GM06990 (cell line): ENCODE measurements around the gene CERS6.
"Not testable (repeated sequence)": the region's sequence is repeated elsewhere in the genome, so short reads cannot be mapped to it uniquely, and the experiment has no call there.

Experiments used
- DNase-seq: peaks from one replicate; pipeline ENCODE4 v3.0.0-alpha.2; 2011; ENCODE audit not compliant: insufficient read length; ENCODE audit errors: extremely low read depth
- H3K27me3 ChIP-seq: replicated peaks from 2 replicates; pipeline ENCODE4 v1.6.0; 2011; ENCODE audit warnings: low read length; ENCODE audit not compliant: control insufficient read depth, insufficient read depth
- H3K36me3 ChIP-seq: 2 replicates; pipeline ENCODE4 v1.5.1; 2011; ENCODE audit warnings: low read length; ENCODE audit not compliant: control insufficient read depth, insufficient read depth
- H3K4me3 ChIP-seq: replicated peaks from 2 replicates; pipeline ENCODE4 v1.5.1; 2011; ENCODE audit warnings: low read depth, mild to moderate bottlenecking, control low read depth, low read length
- CTCF ChIP-seq: IDR thresholded peaks from 2 replicates; pipeline ENCODE4 v1.5.1; 2011; ENCODE audit warnings: low read length, control low read depth, mild to moderate bottlenecking, inconsistent platforms; ENCODE audit not compliant: insufficient read depth, poor library complexity, severe bottlenecking

Gene CERS6

DNA sequence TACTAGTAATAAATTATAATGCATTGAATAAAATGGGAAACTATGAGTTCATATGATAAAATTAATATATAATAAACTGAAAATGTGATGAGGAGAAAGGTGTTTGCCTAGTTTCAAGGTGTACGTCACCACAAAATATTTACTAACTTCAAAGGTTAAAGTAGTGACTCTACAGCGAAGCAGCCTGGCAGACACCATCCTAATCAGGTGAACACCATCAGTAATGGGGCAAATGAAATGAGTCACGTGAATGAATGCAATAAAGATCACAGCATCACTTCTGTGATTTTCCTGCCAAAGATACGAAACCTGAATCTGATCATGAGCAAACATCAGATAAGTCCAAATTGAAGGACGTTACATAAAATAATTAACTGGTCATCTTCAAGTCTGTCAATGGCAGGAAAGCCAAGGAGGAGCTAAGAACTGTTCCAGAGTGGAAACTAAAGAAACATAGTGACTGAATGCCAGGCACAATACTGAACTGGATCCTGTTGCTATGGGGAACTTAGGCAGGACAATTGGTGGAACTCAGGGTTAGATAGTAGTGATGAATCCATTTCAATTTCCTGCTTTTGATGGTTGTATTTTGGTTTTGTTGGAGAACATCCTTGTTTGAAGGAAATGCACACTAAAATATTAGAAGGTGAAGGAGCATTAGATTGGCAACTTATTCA is 334.3 kb downstream of the CERS6 start:
- Histone ChIP-seq H3K27me3 (no peaks in the 10 kb centered on the region), H3K36me3 (no peaks in the 10 kb centered on the region), H3K4me3 (no peak overlapping the region)
- DNase-seq: no peak
- TF ChIP-seq CTCF: no peak

DNA sequence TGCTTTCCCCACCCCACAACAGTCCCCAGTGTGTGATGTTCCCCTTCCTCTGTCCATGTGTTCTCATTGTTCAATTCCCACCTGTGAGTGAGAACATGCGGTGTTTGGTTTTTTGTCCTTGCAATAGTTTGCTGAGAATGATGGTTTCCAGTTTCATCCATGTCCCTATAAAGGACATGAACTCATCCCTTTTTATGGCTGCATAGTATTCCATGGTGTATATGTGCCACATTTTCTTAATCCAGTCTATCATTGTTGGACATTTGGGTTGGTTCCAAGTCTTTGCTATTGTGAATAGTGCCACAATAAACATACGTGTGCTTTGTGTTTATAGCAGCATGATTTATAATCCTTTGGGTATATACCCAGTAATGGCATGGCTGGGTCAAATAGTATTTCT is 335.1 kb downstream of the CERS6 start:
- not testable (repeated sequence) for DNase-seq, H3K27me3 ChIP-seq, H3K36me3 ChIP-seq, H3K4me3 ChIP-seq

DNA sequence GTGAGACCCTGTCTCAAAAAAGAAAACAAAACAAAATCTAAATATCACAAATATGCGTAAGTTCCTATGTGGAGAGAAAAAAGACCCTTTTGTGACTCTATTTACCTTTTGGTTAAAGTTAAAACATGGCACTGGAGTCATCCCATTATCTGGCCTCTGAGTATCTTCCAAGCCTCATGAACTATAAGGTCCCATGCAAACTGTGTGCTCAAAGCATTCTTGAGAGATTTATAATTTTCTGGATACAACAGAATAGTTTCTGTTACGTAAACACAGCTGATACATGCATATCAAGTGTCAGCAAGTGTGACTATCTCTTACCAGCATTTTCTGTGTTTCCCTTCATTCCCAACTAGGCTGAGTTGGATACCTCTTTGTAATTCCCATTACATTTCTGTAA is 337.5 kb downstream of the CERS6 start:
- TF ChIP-seq CTCF: no peak
- DNase-seq: no peak
- H3K27me3 ChIP-seq: no peaks in the 10 kb centered on the region
- H3K4me3 ChIP-seq: no peak overlapping the region
- H3K36me3 ChIP-seq: no peaks in the 10 kb centered on the region

- DNase-seq: no peak
- TF ChIP-seq CTCF: no peak
- H3K4me3 ChIP-seq: no peak overlapping the region
- H3K36me3 ChIP-seq: no peaks in the 10 kb centered on the region
- H3K27me3 ChIP-seq: no peaks in the 10 kb centered on the region; the same call in 1 of the 2 replicates
Observed at GRCh38 chr2:168794968-168795367, 338.9 kb downstream of the CERS6 start.

DNA sequence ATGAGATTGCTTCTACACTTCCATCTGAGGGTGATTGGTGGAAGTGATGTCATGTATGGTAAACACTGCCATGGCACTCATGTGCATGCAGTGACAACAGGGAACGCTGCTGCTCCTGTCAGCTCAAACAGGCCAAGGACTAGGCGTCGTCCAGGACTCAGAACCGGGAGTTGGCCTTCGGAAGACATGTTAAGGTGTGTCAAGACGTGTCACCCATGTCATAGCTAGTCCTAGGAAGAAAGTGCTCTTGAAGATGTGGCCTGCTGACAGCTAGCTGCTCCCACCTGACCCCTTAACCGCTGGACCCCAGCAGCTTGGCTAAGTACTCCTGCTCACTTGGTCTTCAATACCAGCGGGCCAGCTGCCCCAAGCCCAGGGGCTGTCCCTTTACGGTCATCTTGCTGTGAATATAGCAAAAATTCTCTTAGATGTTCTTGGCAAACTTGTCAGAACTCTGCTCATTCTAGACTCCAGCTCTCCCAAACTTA is 340.1 kb downstream of the CERS6 start:
- no peak for TF ChIP-seq CTCF
- Histone ChIP-seq H3K27me3 (no peaks in the 10 kb centered on the region; the same call in 1 of the 2 replicates), H3K36me3 (no peaks in the 10 kb centered on the region), H3K4me3 (no peak overlapping the region)
- no peak for DNase-seq

GRCh38 chr2:168796583-168797285 is 340.7 kb downstream of the CERS6 start:
- H3K36me3 ChIP-seq: no peaks in the 10 kb centered on the region
- no peak for TF ChIP-seq CTCF
- H3K27me3 ChIP-seq: no peaks in the 10 kb centered on the region; the same call in 1 of the 2 replicates
- H3K4me3 ChIP-seq: no peak overlapping the region
- DNase-seq: no peak
